ENCODE measurements around the gene CACNB3.

The CACNB3 gene

DNA sequence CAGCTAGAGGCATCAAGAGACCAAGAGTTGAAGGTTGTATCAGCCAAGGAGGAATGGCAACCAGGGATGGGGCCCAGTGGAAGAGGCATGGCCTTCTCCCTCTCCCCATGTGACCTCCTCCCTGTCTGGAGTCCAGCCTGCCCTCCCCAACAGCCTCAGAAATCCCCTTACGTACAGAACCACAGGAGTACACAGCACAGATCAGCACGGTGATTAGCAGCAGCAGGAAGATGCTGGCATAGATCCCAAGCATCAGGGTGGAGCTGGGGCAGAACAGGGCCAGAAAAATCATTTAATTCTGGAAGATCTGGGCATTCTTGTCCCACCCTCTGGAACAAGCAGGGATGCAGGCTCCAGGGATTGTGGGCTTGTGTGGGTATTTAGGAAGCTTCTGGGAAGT is 43.8 kb upstream of the CACNB3 start:
- Mint-ChIP-seq H3K27ac (no peak overlapping the region), H3K36me3 (ENCODE audit: low read depth) (peaks cover 53% of the 10 kb centered on the region), H3K9me3 (no peaks in the 10 kb centered on the region), H3K4me1 (no peaks in the 10 kb centered on the region), H3K4me3 (no peak overlapping the region), H3K27me3 (ENCODE audit: low read depth, poor library complexity) (no peaks in the 10 kb centered on the region)
- DNase-seq: no peak
- TF ChIP-seq, protein P1, sequence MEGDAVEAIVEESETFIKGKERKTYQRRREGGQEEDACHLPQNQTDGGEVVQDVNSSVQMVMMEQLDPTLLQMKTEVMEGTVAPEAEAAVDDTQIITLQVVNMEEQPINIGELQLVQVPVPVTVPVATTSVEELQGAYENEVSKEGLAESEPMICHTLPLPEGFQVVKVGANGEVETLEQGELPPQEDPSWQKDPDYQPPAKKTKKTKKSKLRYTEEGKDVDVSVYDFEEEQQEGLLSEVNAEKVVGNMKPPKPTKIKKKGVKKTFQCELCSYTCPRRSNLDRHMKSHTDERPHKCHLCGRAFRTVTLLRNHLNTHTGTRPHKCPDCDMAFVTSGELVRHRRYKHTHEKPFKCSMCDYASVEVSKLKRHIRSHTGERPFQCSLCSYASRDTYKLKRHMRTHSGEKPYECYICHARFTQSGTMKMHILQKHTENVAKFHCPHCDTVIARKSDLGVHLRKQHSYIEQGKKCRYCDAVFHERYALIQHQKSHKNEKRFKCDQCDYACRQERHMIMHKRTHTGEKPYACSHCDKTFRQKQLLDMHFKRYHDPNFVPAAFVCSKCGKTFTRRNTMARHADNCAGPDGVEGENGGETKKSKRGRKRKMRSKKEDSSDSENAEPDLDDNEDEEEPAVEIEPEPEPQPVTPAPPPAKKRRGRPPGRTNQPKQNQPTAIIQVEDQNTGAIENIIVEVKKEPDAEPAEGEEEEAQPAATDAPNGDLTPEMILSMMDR (IDR thresholded peaks at IDR 0.05): no peak

DNA sequence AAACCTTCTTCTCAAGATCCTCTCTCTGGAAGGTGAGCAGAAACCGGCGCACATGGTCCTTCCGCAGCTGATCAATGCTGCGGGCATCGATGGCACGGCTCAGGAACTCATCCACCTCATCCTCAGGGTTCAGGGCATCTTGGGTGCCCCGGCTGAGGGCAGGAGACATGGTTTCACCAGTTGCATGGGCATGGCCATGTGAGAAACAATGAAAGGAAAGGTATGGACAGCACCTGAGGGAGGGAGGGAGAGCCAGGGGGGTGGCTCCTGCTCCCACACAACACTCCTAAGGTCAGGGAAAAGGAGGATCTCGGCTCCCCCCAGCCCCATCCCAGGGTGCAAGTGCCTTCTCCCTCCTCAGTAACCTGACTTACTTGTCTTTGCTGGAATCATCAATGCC is 43.0 kb upstream of the CACNB3 start:
- Mint-ChIP-seq H3K9me3 (no peaks in the 10 kb centered on the region), H3K4me1 (no peaks in the 10 kb centered on the region), H3K27ac (no peak overlapping the region), H3K27me3 (ENCODE audit: low read depth, poor library complexity) (no peaks in the 10 kb centered on the region), H3K4me3 (no peak overlapping the region), H3K36me3 (ENCODE audit: low read depth) (peaks cover 50% of the 10 kb centered on the region)
- DNase-seq: no peak
- TF ChIP-seq, protein P1 (IDR thresholded peaks at IDR 0.05): no peak

DNA sequence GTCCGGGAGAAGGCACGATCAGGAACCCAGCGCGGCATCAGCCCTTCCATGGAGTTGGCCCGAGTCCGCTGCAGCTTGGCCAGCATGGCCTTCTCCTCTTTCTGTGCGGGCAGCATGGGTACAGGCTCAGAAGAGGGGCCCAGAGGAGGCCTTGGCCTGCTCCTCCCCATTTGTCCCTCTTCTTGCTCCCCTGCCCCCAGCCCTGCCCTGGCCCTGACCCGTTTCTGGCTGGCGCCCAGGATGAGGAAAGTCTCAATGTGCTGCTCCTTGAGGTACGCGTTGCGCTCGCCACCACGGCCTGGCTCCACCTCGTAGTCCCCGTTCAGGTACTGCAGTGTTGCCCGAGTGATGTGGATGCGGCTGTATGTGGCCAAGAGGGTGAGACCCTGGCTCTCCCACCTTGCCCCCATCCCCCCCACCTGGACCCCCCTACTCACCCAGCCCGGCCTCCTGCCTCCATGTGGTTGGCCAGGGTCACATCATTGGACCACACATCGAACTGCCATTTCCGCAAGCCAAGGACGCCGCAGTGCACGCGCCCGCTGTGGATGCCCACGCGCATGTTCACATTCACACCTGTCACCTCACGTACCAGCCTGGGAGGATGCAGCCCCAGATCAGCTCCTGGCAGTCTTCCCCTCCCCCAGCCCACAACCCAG is 42.2 kb upstream of the CACNB3 start:
- H3K4me1 Mint-ChIP-seq: no peaks in the 10 kb centered on the region
- no peaks in the 10 kb centered on the region for H3K9me3 Mint-ChIP-seq
- TF ChIP-seq, protein P1 (IDR thresholded peaks at IDR 0.05): no peak
- peaks cover 41% of the 10 kb centered on the region for H3K36me3 Mint-ChIP-seq (ENCODE audit: low read depth)
- no peak overlapping the region for H3K4me3 Mint-ChIP-seq
- no peak overlapping the region for H3K27ac Mint-ChIP-seq
- no peaks in the 10 kb centered on the region for H3K27me3 Mint-ChIP-seq (ENCODE audit: low read depth, poor library complexity)
- DNase-seq: no peak

DNA sequence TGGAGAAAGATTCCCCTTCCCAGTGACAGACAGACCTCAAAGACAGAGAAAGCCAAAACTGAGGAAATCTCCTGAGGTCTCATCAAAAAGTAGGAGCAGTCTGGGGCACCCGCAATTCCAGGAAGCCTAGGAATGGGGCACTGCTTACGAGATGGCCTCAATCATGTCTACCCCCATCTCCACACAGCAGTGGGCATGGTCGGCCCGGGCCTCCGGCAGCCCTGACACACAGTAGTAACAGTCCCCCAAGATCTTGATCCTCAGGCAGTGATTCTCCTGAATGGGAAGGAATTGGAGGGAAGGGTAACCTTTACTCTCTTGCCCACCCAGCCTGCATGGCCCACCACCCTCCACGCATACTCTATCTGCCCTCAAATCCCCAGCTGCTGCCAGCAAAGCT is 41.3 kb upstream of the CACNB3 start:
- no peak overlapping the region for H3K27ac Mint-ChIP-seq

DNA sequence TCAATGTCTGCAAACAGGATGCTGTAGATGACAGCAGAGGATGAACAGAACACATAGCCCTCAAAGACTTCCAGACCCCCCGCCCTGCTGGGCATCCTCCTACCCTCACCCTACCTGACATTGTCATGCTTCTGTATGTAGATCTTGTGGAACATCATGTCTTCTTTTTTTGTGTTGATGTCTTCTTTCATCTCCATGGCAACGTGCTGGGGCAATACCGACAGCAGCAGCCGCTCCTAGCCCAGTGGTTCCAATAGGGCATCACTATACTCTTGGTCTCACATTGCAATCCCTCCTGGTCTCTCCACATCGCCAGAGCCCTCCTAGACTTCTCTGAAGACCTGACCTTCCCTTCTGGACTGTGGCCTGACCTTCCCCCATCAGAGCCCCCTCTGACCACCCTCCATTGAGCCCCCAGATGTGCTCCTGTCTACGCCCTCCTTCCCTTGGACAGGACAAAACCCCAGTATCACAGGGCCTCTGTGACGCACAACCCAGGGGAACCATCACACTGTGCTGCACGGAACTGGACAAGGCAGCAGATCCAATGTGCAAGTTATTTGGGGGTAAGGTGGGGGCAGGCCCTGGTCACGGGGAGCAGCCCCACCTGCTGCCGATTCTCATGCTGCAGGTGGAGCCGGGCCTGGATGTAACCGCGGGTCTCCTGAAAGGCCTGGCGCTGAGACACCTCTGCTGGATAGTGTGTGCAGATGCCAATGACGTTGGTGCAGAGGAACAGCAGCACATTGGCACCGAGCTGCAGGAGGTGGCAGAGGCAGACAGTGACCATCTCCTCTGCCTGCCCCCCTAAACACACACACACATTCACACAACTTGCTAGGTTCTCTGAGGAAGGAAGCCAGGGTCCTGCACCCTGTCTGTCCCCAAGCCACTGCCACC is 40.5 kb upstream of the CACNB3 start:
- Mint-ChIP-seq H3K27ac (no peak overlapping the region), H3K9me3 (no peaks in the 10 kb centered on the region), H3K36me3 (ENCODE audit: low read depth) (peaks cover 26% of the 10 kb centered on the region), H3K4me1 (peaks cover 7% of the 10 kb centered on the region), H3K27me3 (ENCODE audit: low read depth, poor library complexity) (no peaks in the 10 kb centered on the region), H3K4me3 (no peak overlapping the region)
- TF ChIP-seq, protein P1 (IDR thresholded peaks at IDR 0.05): no peak
- no peak for DNase-seq

More for the DNA sequence above, 41.3 kb upstream of the CACNB3 start:
- H3K27me3 Mint-ChIP-seq (ENCODE audit: low read depth, poor library complexity): no peaks in the 10 kb centered on the region
- TF ChIP-seq, protein P1 (IDR thresholded peaks at IDR 0.05): no peak
- H3K36me3 Mint-ChIP-seq (ENCODE audit: low read depth): peaks cover 33% of the 10 kb centered on the region
- peaks cover 2% of the 10 kb centered on the region for H3K4me1 Mint-ChIP-seq
- no peak overlapping the region for H3K4me3 Mint-ChIP-seq
- H3K9me3 Mint-ChIP-seq: no peaks in the 10 kb centered on the region
- no peak for DNase-seq
